A673 (cell line): ENCODE results near the gene USP53.

Source experiments
- EZH2 ChIP-seq: fragments of 200-600 bp; sonication (generic); IDR thresholded peaks from 2 replicates; pipeline ENCODE4 v1.6.1; 2017; ENCODE audit warnings: borderline replicate concordance, low read depth, mild to moderate bottlenecking, mixed read lengths, antibody characterized with exemption, low read length; ENCODE audit not compliant: poor library complexity, severe bottlenecking
- TF ChIP-seq, protein P1 (sequence below): fragments of 300-800, 200-600 bp; sonication (generic); conservative IDR thresholded peaks from 2 replicates; pipeline ENCODE4 v1.5.1; 2017; ENCODE audit warnings: low read depth, mild to moderate bottlenecking, antibody characterized with exemption, low read length, moderate library complexity, mixed read lengths

DNA sequence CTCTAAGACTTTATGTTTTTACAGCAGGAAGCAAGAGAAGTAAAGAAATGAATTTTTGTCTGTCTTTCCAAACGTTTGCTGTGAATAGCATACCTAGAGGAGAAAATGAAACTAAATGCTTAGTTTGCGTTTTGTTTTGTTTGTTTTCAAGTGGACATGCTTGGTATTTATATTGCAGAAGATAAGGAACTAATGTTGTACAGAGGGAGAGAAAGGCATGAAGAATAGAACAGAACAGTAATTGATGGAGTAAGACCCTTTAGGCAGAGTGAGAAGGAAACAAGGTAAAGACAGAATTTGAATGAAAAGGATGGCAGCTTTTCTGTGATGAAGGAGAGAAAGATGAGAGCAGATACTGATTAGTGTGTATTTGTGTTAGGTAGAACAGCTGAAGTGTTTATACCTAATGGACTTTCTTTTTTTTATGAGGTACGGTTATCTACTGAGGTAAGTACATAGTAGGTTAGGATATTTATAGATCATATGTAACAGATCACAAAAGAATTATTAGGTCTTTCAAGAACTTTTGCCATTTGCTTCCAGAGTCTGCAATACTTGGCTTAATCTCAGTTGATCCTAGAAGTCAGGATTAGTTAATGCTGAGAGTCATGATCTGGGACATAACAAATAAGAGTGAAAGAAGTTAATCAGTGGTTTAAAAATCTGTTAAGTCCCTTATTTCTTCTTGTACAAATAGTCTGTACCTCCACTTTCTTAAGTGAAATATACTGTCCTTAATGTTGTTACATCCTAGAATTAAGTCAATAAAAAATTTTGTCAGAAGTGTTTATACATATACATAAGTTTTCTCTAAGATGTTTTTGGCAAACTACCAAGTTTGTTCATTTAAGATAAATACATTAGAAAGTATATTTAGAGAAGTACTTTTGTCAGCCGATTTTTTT lies 72.6 kb downstream of the USP53 start:
- TF ChIP-seq, protein P1, sequence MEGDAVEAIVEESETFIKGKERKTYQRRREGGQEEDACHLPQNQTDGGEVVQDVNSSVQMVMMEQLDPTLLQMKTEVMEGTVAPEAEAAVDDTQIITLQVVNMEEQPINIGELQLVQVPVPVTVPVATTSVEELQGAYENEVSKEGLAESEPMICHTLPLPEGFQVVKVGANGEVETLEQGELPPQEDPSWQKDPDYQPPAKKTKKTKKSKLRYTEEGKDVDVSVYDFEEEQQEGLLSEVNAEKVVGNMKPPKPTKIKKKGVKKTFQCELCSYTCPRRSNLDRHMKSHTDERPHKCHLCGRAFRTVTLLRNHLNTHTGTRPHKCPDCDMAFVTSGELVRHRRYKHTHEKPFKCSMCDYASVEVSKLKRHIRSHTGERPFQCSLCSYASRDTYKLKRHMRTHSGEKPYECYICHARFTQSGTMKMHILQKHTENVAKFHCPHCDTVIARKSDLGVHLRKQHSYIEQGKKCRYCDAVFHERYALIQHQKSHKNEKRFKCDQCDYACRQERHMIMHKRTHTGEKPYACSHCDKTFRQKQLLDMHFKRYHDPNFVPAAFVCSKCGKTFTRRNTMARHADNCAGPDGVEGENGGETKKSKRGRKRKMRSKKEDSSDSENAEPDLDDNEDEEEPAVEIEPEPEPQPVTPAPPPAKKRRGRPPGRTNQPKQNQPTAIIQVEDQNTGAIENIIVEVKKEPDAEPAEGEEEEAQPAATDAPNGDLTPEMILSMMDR = no peak
- TF ChIP-seq EZH2 = no peak
